KMS-11 (cell line): Measurements from ENCODE around the gene MAP3K5.

Experiments used
- H2AFZ ChIP-seq: fragments of 200-600 bp; sonication (generic); 2 replicates; pipeline ENCODE4 v1.6.1; 2016; ENCODE audit warnings: antibody characterized with exemption, mixed run types, low read depth
- H3K27ac ChIP-seq: fragments of 200-600 bp; sonication (generic); 2 replicates; pipeline ENCODE4 v1.6.1; 2016; ENCODE audit warnings: mild to moderate bottlenecking, mixed run types
- H3K27me3 ChIP-seq: fragments of 200-600 bp; sonication (generic); 2 replicates; pipeline ENCODE4 v1.6.1; 2017; ENCODE audit warnings: mild to moderate bottlenecking, low read depth, mixed run types, moderate library complexity; ENCODE audit not compliant: insufficient read depth
- H3K36me3 ChIP-seq: fragments of 200-600 bp; sonication (generic); 2 replicates; pipeline ENCODE4 v1.6.1; 2017; ENCODE audit warnings: mild to moderate bottlenecking, mixed run types; ENCODE audit not compliant: insufficient read depth
- H3K4me1 ChIP-seq: fragments of 200-600 bp; sonication (generic); 2 replicates; pipeline ENCODE4 v1.6.1; 2016; ENCODE audit warnings: mild to moderate bottlenecking, low read depth, mixed run types; ENCODE audit not compliant: poor library complexity, severe bottlenecking
- H3K4me2 ChIP-seq: fragments of 200-600 bp; sonication (generic); 2 replicates; pipeline ENCODE4 v1.7.0; 2016; ENCODE audit warnings: mild to moderate bottlenecking, mixed run types
- H3K4me3 ChIP-seq: fragments of 200-600 bp; sonication (generic); IDR thresholded peaks from 2 replicates; pipeline ENCODE4 v1.6.1; 2017; ENCODE audit warnings: low read depth, low read length, mixed read lengths; ENCODE audit not compliant: insufficient read depth
- H3K79me2 ChIP-seq: fragments of 200-600 bp; sonication (generic); 2 replicates; pipeline ENCODE4 v1.6.1; 2016; ENCODE audit warnings: low read depth, mixed run types; ENCODE audit not compliant: insufficient read depth
- H3K9ac ChIP-seq: fragments of 200-600 bp; sonication (generic); 2 replicates; pipeline ENCODE4 v1.6.1; 2016; ENCODE audit warnings: mild to moderate bottlenecking, mixed run types
- H4K20me1 ChIP-seq: fragments of 200-600 bp; sonication (generic); 2 replicates; pipeline ENCODE4 v1.6.1; 2016; ENCODE audit warnings: mild to moderate bottlenecking, mixed run types; ENCODE audit not compliant: insufficient read depth
- TF ChIP-seq, protein P1 (sequence below): fragments of 200-600 bp; sonication (generic); conservative IDR thresholded peaks from 2 replicates; pipeline ENCODE4 v1.6.1; 2017; ENCODE audit warnings: low read depth, mild to moderate bottlenecking, antibody characterized with exemption, low read length, moderate library complexity, mixed read lengths

Gene MAP3K5

DNA sequence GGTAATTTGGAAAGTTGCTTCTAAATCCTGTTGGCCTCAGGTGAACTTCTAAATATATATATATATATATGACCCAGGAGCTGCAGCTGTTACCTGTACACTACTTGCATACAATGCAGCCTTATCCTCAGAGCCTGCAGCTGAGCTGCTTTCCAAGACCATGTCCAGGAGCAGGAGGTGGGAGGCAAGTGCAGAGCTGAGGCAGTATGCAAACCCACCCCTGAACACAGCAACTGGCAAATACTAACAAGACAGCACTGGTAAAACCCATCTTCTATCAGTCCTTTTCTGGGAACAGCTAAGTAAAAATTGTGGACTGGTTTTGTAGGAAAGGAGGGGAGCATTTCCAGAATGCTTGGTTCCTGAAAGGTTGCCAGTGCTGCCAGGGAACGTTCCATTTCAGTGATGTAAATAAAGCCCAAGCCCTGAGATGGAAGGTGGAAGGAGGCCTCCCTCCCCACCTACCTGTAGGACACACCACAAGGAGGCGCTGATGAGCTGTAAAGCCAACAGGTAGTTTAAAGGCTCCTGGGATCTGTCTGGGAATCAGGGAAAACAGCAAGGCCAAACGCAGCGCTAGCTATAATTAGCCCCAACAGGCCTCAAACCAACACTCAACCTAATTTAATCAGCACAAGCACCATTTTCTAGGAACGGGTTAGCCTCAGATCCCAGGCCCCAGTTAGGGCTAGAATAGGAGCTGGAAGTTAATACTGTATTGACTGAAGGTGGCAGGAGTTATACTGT, 148.3 kb downstream of the MAP3K5 start:
- H3K4me1 ChIP-seq: peaks cover 12% of the 10 kb centered on the region
- no peak overlapping the region for H3K4me3 ChIP-seq
- no peaks in the 10 kb centered on the region for H3K79me2 ChIP-seq
- no peaks in the 10 kb centered on the region for H3K27me3 ChIP-seq
- no peaks in the 10 kb centered on the region for H3K36me3 ChIP-seq
- TF ChIP-seq, protein P1, sequence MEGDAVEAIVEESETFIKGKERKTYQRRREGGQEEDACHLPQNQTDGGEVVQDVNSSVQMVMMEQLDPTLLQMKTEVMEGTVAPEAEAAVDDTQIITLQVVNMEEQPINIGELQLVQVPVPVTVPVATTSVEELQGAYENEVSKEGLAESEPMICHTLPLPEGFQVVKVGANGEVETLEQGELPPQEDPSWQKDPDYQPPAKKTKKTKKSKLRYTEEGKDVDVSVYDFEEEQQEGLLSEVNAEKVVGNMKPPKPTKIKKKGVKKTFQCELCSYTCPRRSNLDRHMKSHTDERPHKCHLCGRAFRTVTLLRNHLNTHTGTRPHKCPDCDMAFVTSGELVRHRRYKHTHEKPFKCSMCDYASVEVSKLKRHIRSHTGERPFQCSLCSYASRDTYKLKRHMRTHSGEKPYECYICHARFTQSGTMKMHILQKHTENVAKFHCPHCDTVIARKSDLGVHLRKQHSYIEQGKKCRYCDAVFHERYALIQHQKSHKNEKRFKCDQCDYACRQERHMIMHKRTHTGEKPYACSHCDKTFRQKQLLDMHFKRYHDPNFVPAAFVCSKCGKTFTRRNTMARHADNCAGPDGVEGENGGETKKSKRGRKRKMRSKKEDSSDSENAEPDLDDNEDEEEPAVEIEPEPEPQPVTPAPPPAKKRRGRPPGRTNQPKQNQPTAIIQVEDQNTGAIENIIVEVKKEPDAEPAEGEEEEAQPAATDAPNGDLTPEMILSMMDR: peak; percentile 94
- no peak overlapping the region for H2AFZ ChIP-seq
- H3K27ac ChIP-seq: no peak overlapping the region
- no peaks in the 10 kb centered on the region for H4K20me1 ChIP-seq
- H3K4me2 ChIP-seq: peak overlapping the region; percentile 26; the same call in 1 of the 2 replicates
- no peak overlapping the region for H3K9ac ChIP-seq

DNA sequence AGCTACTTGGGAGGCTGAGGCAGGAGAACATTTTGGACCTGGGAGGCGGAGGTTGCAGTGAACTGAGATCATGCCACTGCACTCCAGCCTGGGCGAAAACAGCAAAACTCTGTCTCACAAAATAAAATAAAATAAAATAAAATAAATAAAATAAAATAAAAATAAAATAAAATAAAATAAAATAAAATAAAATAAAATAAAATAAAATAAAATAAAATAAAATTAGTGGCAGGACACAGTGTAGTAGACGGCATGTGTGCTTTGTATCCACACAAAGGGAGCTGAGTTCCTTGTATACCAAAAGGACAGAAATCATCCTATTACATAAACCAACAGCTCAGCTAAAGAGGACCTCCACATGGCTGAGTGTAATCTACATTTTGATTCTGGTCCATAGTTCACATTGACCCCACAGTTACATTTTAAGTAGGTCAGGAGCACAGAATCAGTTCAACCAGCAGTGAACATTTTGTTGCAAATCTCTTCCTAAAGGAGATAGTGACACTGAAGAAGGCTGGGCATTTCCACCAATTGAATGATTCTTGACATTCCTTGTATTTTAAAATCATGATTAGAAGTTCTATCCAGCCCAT, 150.3 kb downstream of the MAP3K5 start:
- H3K79me2 ChIP-seq: no peaks in the 10 kb centered on the region
- peaks cover 12% of the 10 kb centered on the region for H3K4me1 ChIP-seq
- H3K4me3 ChIP-seq: no peak overlapping the region
- H3K27ac ChIP-seq: no peak overlapping the region
- no peak overlapping the region for H2AFZ ChIP-seq
- TF ChIP-seq, protein P1: no peak
- no peaks in the 10 kb centered on the region for H3K36me3 ChIP-seq
- H3K27me3 ChIP-seq: no peaks in the 10 kb centered on the region
- no peaks in the 10 kb centered on the region for H4K20me1 ChIP-seq
- H3K9ac ChIP-seq: no peak overlapping the region
- no peak overlapping the region for H3K4me2 ChIP-seq

DNA sequence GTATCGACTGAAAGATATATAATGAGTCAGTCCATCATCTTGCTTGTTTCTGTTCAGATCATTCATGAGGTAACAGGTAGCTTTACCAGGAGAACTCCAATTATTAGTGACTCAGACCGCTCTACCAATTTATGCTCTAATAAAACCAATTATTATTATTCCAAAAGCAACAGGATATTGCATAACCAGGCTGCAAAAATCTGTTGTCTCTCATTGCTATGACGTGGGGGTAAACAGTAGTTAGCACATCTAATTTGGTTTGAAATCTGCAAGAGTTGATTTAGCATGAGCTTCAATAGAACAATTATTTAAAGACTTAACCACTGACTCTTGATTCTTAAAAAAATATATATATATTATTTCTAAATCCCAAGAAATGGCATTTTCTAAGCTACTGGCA, 151.1 kb downstream of the MAP3K5 start:
- no peaks in the 10 kb centered on the region for H3K27me3 ChIP-seq
- H3K79me2 ChIP-seq: no peaks in the 10 kb centered on the region
- H3K9ac ChIP-seq: no peak overlapping the region
- H4K20me1 ChIP-seq: no peaks in the 10 kb centered on the region
- H3K27ac ChIP-seq: no peak overlapping the region
- no peak overlapping the region for H2AFZ ChIP-seq
- H3K36me3 ChIP-seq: no peaks in the 10 kb centered on the region
- no peak overlapping the region for H3K4me3 ChIP-seq
- H3K4me2 ChIP-seq: no peak overlapping the region
- TF ChIP-seq, protein P1: no peak
- peaks cover 12% of the 10 kb centered on the region for H3K4me1 ChIP-seq

DNA sequence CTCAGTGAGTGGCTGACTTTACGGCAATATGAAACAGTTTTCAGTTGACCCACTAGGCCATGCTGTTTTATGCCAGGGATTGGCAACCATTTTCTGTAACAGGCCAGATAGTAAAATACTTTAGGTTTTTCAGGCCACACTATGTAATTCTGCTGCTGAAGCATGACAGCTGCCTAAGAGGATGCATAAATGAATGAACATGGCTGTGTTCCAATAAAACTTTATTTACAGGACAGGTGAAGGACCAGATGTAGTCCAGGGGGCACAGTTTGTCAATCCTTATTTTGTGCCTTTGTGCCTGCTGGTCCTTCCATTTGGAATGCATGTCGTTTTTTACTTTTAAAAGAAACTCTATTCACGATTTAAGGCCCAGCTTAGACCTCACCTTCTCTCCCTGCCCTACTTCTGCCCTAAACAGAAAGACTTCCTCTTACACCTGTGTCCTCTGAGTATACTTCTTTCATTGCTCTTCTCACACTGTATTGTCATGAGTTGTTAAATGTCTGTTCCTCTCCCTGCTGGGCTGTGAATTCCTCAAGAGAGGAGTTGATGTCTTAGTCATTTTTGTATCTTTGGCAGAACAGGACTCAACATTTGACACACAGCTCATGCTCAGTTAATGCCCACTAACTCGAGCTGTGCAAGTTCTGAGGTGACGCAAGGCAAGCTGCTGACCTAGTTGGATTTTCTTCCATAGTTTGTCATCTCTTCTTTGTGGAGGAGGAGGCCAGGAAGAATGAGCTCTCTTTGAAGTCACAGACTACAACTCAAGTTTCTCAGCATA, 152.0 kb downstream of the MAP3K5 start:
- no peaks in the 10 kb centered on the region for H4K20me1 ChIP-seq
- H3K36me3 ChIP-seq: no peaks in the 10 kb centered on the region
- no peak overlapping the region for H3K4me3 ChIP-seq
- H3K27ac ChIP-seq: no peak overlapping the region
- H3K4me1 ChIP-seq: peaks cover 12% of the 10 kb centered on the region
- no peak overlapping the region for H3K4me2 ChIP-seq
- TF ChIP-seq, protein P1: no peak
- no peaks in the 10 kb centered on the region for H3K79me2 ChIP-seq
- no peaks in the 10 kb centered on the region for H3K27me3 ChIP-seq
- H2AFZ ChIP-seq: no peak overlapping the region
- H3K9ac ChIP-seq: no peak overlapping the region
